B cell (primary cell): ENCODE measurements around the gene NHSL1. TPM values are rescaled to one million over a fixed set of nuclear protein-coding genes. Genes with fewer than 3 reads are reported as not detected.

Source experiments
- ATAC-seq: fragments of 200-7000 bp; cut with Tn5 transposase; one replicate; pipeline ENCODE4 v1.10.0; 2021; ENCODE audit warnings: low read depth, mild to moderate bottlenecking, moderate number of reproducible peaks, moderate library complexity
- CTCF ChIA-PET: fragments of 350-600 bp; sonication (Branson Sonifier 250); formaldehyde crosslinking; loops from one replicate; lab custom pipeline; 2021; ENCODE audit warnings: antibody characterized with exemption, inconsistent platforms; lab: Charles Lee
- POLR2A ChIA-PET: fragments of 350-600 bp; sonication (Branson Sonifier 250); formaldehyde crosslinking; loops from one replicate; lab custom pipeline; 2021; ENCODE audit warnings: antibody characterized with exemption; lab: Charles Lee
- DNase-seq: peaks from one replicate; pipeline ENCODE4 v3.0.0; 2013
- H2AFZ ChIP-seq: 2 replicates; pipeline ENCODE4 v1.6.1; 2012; ENCODE audit warnings: mild to moderate bottlenecking, low read depth, low read length; ENCODE audit not compliant: insufficient read depth, poor library complexity, severe bottlenecking
- H3K27ac ChIP-seq, 2 donors: 1 replicate in 1 of 2; 2 replicates in 1 of 2; pipeline ENCODE4 v1.5.1; 2012 to 2013; ENCODE audit warnings: low read length in 2 of 2, mild to moderate bottlenecking in 2 of 2, moderate library complexity in 1 of 2
- H3K27me3 ChIP-seq, 4 experiments: fragments of 200-600 bp in 1 of 4; sonication (generic) in 1 of 4; replicated peaks in 1 of 4; 1 replicate in 2 of 4; 2 replicates in 2 of 4; pipeline versions ENCODE4 v1.6.1 to v1.7.0; 2013 to 2016; ENCODE audit warnings: low read length in 3 of 4, mild to moderate bottlenecking in 2 of 4, mixed read lengths in 1 of 4, moderate library complexity in 1 of 4; ENCODE audit not compliant: insufficient read depth in 4 of 4, control insufficient read depth in 3 of 4; ENCODE audit errors: control extremely low read depth in 1 of 4
- H3K36me3 ChIP-seq, 2 experiments: replicated peaks in 1 of 2; 1 replicate in 1 of 2; 2 replicates in 1 of 2; pipeline versions ENCODE4 v1.6.1 to v1.7.1; 2013; ENCODE audit warnings: low read length in 1 of 2; ENCODE audit not compliant: insufficient read depth in 2 of 2, control insufficient read depth in 1 of 2; ENCODE audit errors: control extremely low read depth in 1 of 2, extremely low read depth in 1 of 2
- H3K4me1 ChIP-seq, 2 donors: fragments of 200-600 bp in 1 of 2; sonication (generic) in 1 of 2; 1 replicate in 1 of 2; 2 replicates in 1 of 2; pipeline versions ENCODE4 v1.5.1 to v1.6.1; 2013 to 2017; ENCODE audit warnings: low read length in 2 of 2; ENCODE audit not compliant: control insufficient read depth in 2 of 2, insufficient read depth in 2 of 2
- H3K4me2 ChIP-seq: replicated peaks from 2 replicates; pipeline ENCODE3; 2012; ENCODE audit warnings: mild to moderate bottlenecking, low read depth, low read length; ENCODE audit not compliant: poor library complexity, severe bottlenecking
- H3K4me3 ChIP-seq, 5 experiments: fragments of 200-600 bp in 1 of 5; sonication (generic) in 1 of 5; 1 replicate in 3 of 5; 2 replicates in 2 of 5; pipeline versions ENCODE4 v1.5.1 to v1.7.0; 2011 to 2016; ENCODE audit warnings: low read length in 4 of 5, mild to moderate bottlenecking in 4 of 5, low read depth in 2 of 5, control low read depth in 1 of 5, moderate library complexity in 1 of 5; ENCODE audit not compliant: insufficient read depth in 1 of 5; ENCODE audit errors: control extremely low read depth in 1 of 5, extremely low read depth in 1 of 5
- H3K79me2 ChIP-seq: fragments of 200-600 bp; sonication (generic); one replicate; pipeline ENCODE4 v1.6.0; 2016; ENCODE audit warnings: low read length; ENCODE audit not compliant: control insufficient read depth, insufficient read depth
- H3K9ac ChIP-seq: fragments of 200-600 bp; sonication (generic); 2 replicates; pipeline ENCODE4 v1.6.1; 2017; ENCODE audit warnings: mild to moderate bottlenecking, low read length, moderate library complexity
- H3K9me3 ChIP-seq, 3 donors: one replicate each; pipeline versions ENCODE4 v1.6.1 to v1.7.1; 2013; ENCODE audit warnings: low read length in 2 of 3; ENCODE audit not compliant: control insufficient read depth in 2 of 3, insufficient read depth in 1 of 3; ENCODE audit errors: control extremely low read depth in 1 of 3
- H4K20me1 ChIP-seq: 2 replicates; pipeline ENCODE4 v1.6.0; 2012; ENCODE audit warnings: mild to moderate bottlenecking, low read length; ENCODE audit not compliant: insufficient read depth, control insufficient read depth, poor library complexity, severe bottlenecking
- H3K27ac Mint-ChIP-seq: one replicate; pipeline ENCODE4 v1.8.0; 2021; ENCODE audit warnings: mixed read lengths
- H3K27me3 Mint-ChIP-seq: one replicate; pipeline ENCODE4 v1.8.0; 2021; ENCODE audit warnings: mixed read lengths
- H3K4me1 Mint-ChIP-seq: one replicate; pipeline ENCODE4 v1.8.0; 2021; ENCODE audit warnings: mixed read lengths
- H3K4me3 Mint-ChIP-seq: one replicate; pipeline ENCODE4 v1.8.0; 2021; ENCODE audit warnings: mixed read lengths
- H3K9me3 Mint-ChIP-seq: one replicate; pipeline ENCODE4 v1.8.0; 2022; ENCODE audit warnings: mixed read lengths; ENCODE audit not compliant: insufficient read depth
- CTCF ChIP-seq: fragments of 200-600 bp; IDR thresholded peaks from one replicate; pipeline ENCODE4 v1.8.0; 2022; ENCODE audit warnings: antibody characterized with exemption, mild to moderate bottlenecking
- EZH2 ChIP-seq: IDR thresholded peaks from 2 replicates; pipeline ENCODE4 v1.6.1; 2012; ENCODE audit warnings: borderline replicate concordance, low read depth, mild to moderate bottlenecking, moderate library complexity, low read length; ENCODE audit not compliant: insufficient read depth, poor library complexity, severe bottlenecking
- WGBS: methylation state at CpG from one replicate; pipeline ENCODE4 v1.1.5; 2013; ENCODE audit warnings: missing lambda C conversion rate; ENCODE audit not compliant: insufficient coverage; 5-methylcytosine and 5-hydroxymethylcytosine counted together
- intact Hi-C: fragments of 100-400 bp; cut with micrococcal nuclease; formaldehyde crosslinking; loops from one replicate; pipeline ENCODE4 v1.10.0; 2022
- polyA plus RNA-seq: library from polyadenylated mRNA; depleted of rRNA; stranded (reverse); fragments of >200 nt; gene quantifications from 2 replicates; pipeline ENCODE4 v1.2.3, GENCODE V29; 2012
- total RNA-seq, 2 donors: library from RNA; stranded (reverse); fragments of 120-200 nt in 1 of 2; gene quantifications; 1 replicate in 1 of 2; 2 replicates in 1 of 2; pipeline versions ENCODE4 v1.2.3 to v1.2.4, GENCODE V29; 2013 to 2022

NHSL1 gene
- total and polyA plus RNA-seq, 2 donors (not counting 1 experiment from before 2014, with no cell fraction given): 0.04 to 0.10 TPM

GRCh38 chr6:138509371-138509770 lies 10.1 kb upstream of the NHSL1 start:
- intact Hi-C loops: loop anchor here (1.0 to 2.0 kb wide), 2 partner anchors 80 to 393 kb away; no protein-coding TSS in a partner anchor
- Histone ChIP-seq H3K4me2 (no peak overlapping the region), H3K27me3 (no peaks in the 10 kb centered on the region), H3K9me3 (no peaks in the 10 kb centered on the region), H3K9ac (no peak overlapping the region), H3K36me3 (no peaks in the 10 kb centered on the region), H4K20me1 (no peaks in the 10 kb centered on the region), H3K4me1 (no peaks in the 10 kb centered on the region), H3K27ac (no peak overlapping the region), H2AFZ (no peak overlapping the region), H3K79me2 (no peaks in the 10 kb centered on the region), H3K4me3 (no peak overlapping the region)
- Mint-ChIP-seq H3K27me3 (peaks cover 18% of the 10 kb centered on the region), H3K4me1 (no peaks in the 10 kb centered on the region), H3K9me3 (no peaks in the 10 kb centered on the region), H3K4me3 (no peak overlapping the region), H3K27ac (no peak overlapping the region)
- TF ChIP-seq CTCF (peak; percentile 44), EZH2 (no peak)
- 33% methylated on average over 2 of the region's 6 CpGs for WGBS
- peak; percentile 47 for DNase-seq
- ChIA-PET POLR2A (no interaction called here), CTCF (interaction anchor here (0.5 to 5.0 kb wide), 13 partner anchors 10 to 401 kb away, joined by 3 to 92 read pairs (median 4); partner anchors contain the start of genes HEBP2 and NHSL1)
- no peak for ATAC-seq

GRCh38 chr6:138508676-138508988 lies 9.3 kb upstream of the NHSL1 start:
- Histone ChIP-seq H2AFZ (no peak overlapping the region), H3K27me3 (no peaks in the 10 kb centered on the region), H3K27ac (no peak overlapping the region), H3K79me2 (no peaks in the 10 kb centered on the region), H3K36me3 (no peaks in the 10 kb centered on the region), H3K4me3 (no peak overlapping the region), H3K4me1 (no peaks in the 10 kb centered on the region), H4K20me1 (no peaks in the 10 kb centered on the region), H3K9me3 (no peaks in the 10 kb centered on the region), H3K9ac (no peak overlapping the region), H3K4me2 (no peak overlapping the region)
- WGBS: 100% methylated on average over 1 of the region's 2 CpGs
- Mint-ChIP-seq H3K4me3 (no peak overlapping the region), H3K4me1 (no peaks in the 10 kb centered on the region), H3K9me3 (no peaks in the 10 kb centered on the region), H3K27me3 (peaks cover 18% of the 10 kb centered on the region), H3K27ac (no peak overlapping the region)
- DNase-seq (no peak), ATAC-seq (no peak)
- ChIA-PET POLR2A (no interaction called here), CTCF (interaction anchor here (0.6 to 5.0 kb wide), 12 partner anchors 9 to 400 kb away, joined by 3 to 92 read pairs (median 4); partner anchors contain the start of genes HEBP2 and NHSL1)
- intact Hi-C loops: loop anchor here (2.0 kb wide), 1 partner anchor 392 kb away; no protein-coding TSS in a partner anchor
- no peak for TF ChIP-seq EZH2
- no peak for TF ChIP-seq CTCF
